Lower leg skin (tissue), 3 donors: ENCODE results near the gene SPRTN.

Source experiments
- CTCF ChIP-seq, 3 donors: fragments of 450-650 bp; IDR thresholded peaks; one replicate each; pipeline ENCODE4 v1.5.1; 2016; ENCODE audit warnings: antibody characterized with exemption in 3 of 3, mild to moderate bottlenecking in 3 of 3, moderate library complexity in 2 of 3
- POLR2A ChIP-seq, 2 donors: fragments of 450-650 bp; IDR thresholded peaks; one replicate each; pipeline ENCODE4 v1.6.1; 2016 to 2017; ENCODE audit warnings: antibody characterized with exemption in 2 of 2, mild to moderate bottlenecking in 1 of 2, moderate library complexity in 1 of 2

GRCh38 chr1:231354330-231355020 lies 16.4 kb downstream of the SPRTN start:
- TF ChIP-seq CTCF (IDR thresholded peaks at IDR 0.05) (no peak), POLR2A (IDR thresholded peaks at IDR 0.05) (no peak)
